ENCODE data around the gene PROX2. TPM values are rescaled to one million over a fixed set of nuclear protein-coding genes. Genes with fewer than 3 reads are reported as not detected.

Gene PROX2
- polyA plus RNA-seq, 3 donors: 0.03 TPM; not detected in 2

- Histone ChIP-seq H3K79me2 (ENCODE audit: insufficient read depth, low read length) (peaks cover 8% of the 10 kb centered on the region), H3K4me2 (replicated peaks; ENCODE audit: extremely low read depth, low read length, poor library complexity, severe bottlenecking) (no peak overlapping the region), H3K4me1 (ENCODE audit: control insufficient read depth in 1 of 2, insufficient read depth in 2 of 2, low read length in 2 of 2) (peaks cover 26% of the 10 kb centered on the region in 2 donors), H3K36me3 (replicated peaks in 1 of 2; ENCODE audit: control insufficient read depth in 1 of 2, insufficient read depth in 2 of 2, low read length in 2 of 2) (peaks cover 94 to 99% of the 10 kb centered on the region in 2 donors), H4K20me1 (ENCODE audit: insufficient read depth, low read length) (peaks cover 47% of the 10 kb centered on the region), H3K9me3 (replicated peaks in 1 of 2; ENCODE audit: control insufficient read depth in 1 of 2, insufficient read depth in 1 of 2, low read length in 2 of 2) (no peaks in the 10 kb centered on the region), H3K27me3 (ENCODE audit: control insufficient read depth in 2 of 2, insufficient read depth in 2 of 2, low read length in 2 of 2) (no peaks in the 10 kb centered on the region), H3K4me3 (replicated peaks in 1 of 3; ENCODE audit: low read depth in 2 of 3, low read length in 3 of 3) (no peak overlapping the region), H2AFZ (ENCODE audit: insufficient read depth, low read depth, low read length, poor library complexity, severe bottlenecking) (no peak overlapping the region), H3K9ac (ENCODE audit: insufficient read depth, low read length, poor library complexity, severe bottlenecking) (no peak overlapping the region), H3K27ac (ENCODE audit: low read depth in 1 of 2, low read length in 2 of 2) (no peak overlapping the region)
- Mint-ChIP-seq H3K4me3 (no peak overlapping the region), H3K4me1 (peaks cover 28% of the 10 kb centered on the region), H3K9me3 (no peaks in the 10 kb centered on the region), H3K27ac (no peak overlapping the region), H3K36me3 (peaks cover 94 to 99% of the 10 kb centered on the region in 2 donors), H3K27me3 (ENCODE audit: low read depth in 3 of 3) (peaks cover 0 to 3% (median 0%) of the 10 kb centered on the region in 3 donors)
- TF ChIP-seq, protein P1, sequence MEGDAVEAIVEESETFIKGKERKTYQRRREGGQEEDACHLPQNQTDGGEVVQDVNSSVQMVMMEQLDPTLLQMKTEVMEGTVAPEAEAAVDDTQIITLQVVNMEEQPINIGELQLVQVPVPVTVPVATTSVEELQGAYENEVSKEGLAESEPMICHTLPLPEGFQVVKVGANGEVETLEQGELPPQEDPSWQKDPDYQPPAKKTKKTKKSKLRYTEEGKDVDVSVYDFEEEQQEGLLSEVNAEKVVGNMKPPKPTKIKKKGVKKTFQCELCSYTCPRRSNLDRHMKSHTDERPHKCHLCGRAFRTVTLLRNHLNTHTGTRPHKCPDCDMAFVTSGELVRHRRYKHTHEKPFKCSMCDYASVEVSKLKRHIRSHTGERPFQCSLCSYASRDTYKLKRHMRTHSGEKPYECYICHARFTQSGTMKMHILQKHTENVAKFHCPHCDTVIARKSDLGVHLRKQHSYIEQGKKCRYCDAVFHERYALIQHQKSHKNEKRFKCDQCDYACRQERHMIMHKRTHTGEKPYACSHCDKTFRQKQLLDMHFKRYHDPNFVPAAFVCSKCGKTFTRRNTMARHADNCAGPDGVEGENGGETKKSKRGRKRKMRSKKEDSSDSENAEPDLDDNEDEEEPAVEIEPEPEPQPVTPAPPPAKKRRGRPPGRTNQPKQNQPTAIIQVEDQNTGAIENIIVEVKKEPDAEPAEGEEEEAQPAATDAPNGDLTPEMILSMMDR (IDR thresholded peaks at IDR 0.05): no peak
- DNase-seq: no peak
- WGBS (ENCODE audit: insufficient coverage): 100% methylated on average over 1 of the region's 3 CpGs
- intact Hi-C loops (cut with micrococcal nuclease): no loop called here
These were observed 20.5 kb upstream of the PROX2 start for GRCh38 chr14:74896400-74896799.

GRCh38 chr14:74893614-74894091 lies 17.7 kb upstream of the PROX2 start:
- H3K27me3 Mint-ChIP-seq (ENCODE audit: low read depth in 3 of 3): peaks cover 0 to 3% (median 0%) of the 10 kb centered on the region in 3 donors
- H3K79me2 ChIP-seq (ENCODE audit: insufficient read depth, low read length): peaks cover 16% of the 10 kb centered on the region
- no peak overlapping the region for H3K4me3 Mint-ChIP-seq
- H3K27ac ChIP-seq (ENCODE audit: low read depth in 1 of 2, low read length in 2 of 2): peak overlapping the region in 1 of 2 donors; percentile 72
- peaks cover 71% of the 10 kb centered on the region for H4K20me1 ChIP-seq (ENCODE audit: insufficient read depth, low read length)
- H3K27me3 ChIP-seq (ENCODE audit: control insufficient read depth in 2 of 2, insufficient read depth in 2 of 2, low read length in 2 of 2): no peaks in the 10 kb centered on the region
- peaks cover 28% of the 10 kb centered on the region for H3K4me1 Mint-ChIP-seq
- no CpG with 5 or more reads among the region's 4 CpGs for WGBS (ENCODE audit: insufficient coverage)
- H3K27ac Mint-ChIP-seq: peak overlapping the region in 4 of 7 donors; percentile 43 to 85 (median 60)
- H3K4me2 ChIP-seq (replicated peaks; ENCODE audit: extremely low read depth, low read length, poor library complexity, severe bottlenecking): no peak overlapping the region
- peak; percentile 16 to 30 (median 27) for DNase-seq
- H3K36me3 ChIP-seq (replicated peaks in 1 of 2; ENCODE audit: control insufficient read depth in 1 of 2, insufficient read depth in 2 of 2, low read length in 2 of 2): peaks cover 89 to 99% of the 10 kb centered on the region in 2 donors
- H2AFZ ChIP-seq (ENCODE audit: insufficient read depth, low read depth, low read length, poor library complexity, severe bottlenecking): no peak overlapping the region
- peaks cover 26% of the 10 kb centered on the region in 2 donors for H3K4me1 ChIP-seq (ENCODE audit: control insufficient read depth in 1 of 2, insufficient read depth in 2 of 2, low read length in 2 of 2)
- peaks cover 88 to 98% of the 10 kb centered on the region in 2 donors for H3K36me3 Mint-ChIP-seq
- H3K9me3 Mint-ChIP-seq: no peaks in the 10 kb centered on the region
- H3K9ac ChIP-seq (ENCODE audit: insufficient read depth, low read length, poor library complexity, severe bottlenecking): no peak overlapping the region
- TF ChIP-seq, protein P1 (IDR thresholded peaks at IDR 0.05): no peak
- H3K4me3 ChIP-seq (replicated peaks in 1 of 3; ENCODE audit: low read depth in 2 of 3, low read length in 3 of 3): no peak overlapping the region
- intact Hi-C loops (cut with micrococcal nuclease): no loop called here
- no peaks in the 10 kb centered on the region for H3K9me3 ChIP-seq (replicated peaks in 1 of 2; ENCODE audit: control insufficient read depth in 1 of 2, insufficient read depth in 1 of 2, low read length in 2 of 2)

Data from CD14-positive monocyte (primary cell).